H54 (cell line): ENCODE measurements around the gene IQCH.
A peak's percentile ranks its signal among the peaks of the same experiment; 100 is the strongest.

Source experiments
- DNase-seq: peaks from one replicate; pipeline ENCODE4 v3.0.0; 2011; ENCODE audit warnings: low spot score, mixed read lengths; ENCODE audit not compliant: insufficient read length
- FAIRE-seq: peaks from 3 replicates; lab custom pipeline; 2011; peaks lifted over from hg19 to GRCh38; lab: Jason Lieb, UNC
- POLR2A ChIP-seq: IDR thresholded peaks from 2 replicates; pipeline ENCODE4 v1.6.1; 2011; ENCODE audit warnings: low read depth, mild to moderate bottlenecking, low read length

The IQCH gene

DNA sequence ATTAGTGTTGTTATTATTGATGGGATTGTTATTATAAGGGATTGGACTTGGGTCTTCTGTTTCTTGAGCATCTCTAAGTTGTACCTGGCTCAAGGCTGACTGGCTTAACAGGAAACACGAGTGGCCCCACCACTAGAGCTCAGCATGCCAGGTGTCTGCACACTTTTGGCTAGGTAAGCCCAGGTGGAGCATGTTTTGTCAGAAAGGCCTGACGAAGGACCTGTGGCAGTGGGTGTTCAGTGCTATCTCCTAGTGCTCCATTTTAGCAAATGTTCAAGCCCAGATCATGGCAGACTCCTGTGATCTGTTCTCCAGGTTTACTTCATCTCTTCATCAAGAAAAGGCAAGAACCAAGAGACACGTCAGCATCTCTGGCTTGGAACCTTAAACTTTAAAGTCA is 291.3 kb downstream of the IQCH start:
- no peak for TF ChIP-seq POLR2A
- FAIRE-seq (no peak), DNase-seq (no peak)

DNA sequence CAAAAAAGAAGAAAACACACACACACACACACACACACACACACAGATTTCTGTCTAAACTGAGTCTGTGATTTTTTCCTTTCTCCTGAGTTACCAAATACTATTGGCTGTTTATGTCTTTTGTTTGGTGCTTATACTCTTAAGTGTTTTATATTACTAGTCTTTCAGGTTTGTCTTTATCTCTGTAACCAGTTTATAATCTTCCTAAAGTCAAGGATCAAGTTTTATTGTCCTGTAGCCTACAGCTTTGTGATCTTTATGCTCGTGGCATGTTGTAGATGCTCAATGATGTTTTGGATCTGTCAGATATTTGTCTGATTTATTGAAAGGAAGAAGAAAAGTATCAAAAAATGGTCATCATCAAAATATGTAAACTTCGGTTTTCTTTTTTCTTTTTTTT is 292.5 kb downstream of the IQCH start:
- FAIRE-seq (no peak), DNase-seq (no peak)
- TF ChIP-seq POLR2A = no peak

DNA sequence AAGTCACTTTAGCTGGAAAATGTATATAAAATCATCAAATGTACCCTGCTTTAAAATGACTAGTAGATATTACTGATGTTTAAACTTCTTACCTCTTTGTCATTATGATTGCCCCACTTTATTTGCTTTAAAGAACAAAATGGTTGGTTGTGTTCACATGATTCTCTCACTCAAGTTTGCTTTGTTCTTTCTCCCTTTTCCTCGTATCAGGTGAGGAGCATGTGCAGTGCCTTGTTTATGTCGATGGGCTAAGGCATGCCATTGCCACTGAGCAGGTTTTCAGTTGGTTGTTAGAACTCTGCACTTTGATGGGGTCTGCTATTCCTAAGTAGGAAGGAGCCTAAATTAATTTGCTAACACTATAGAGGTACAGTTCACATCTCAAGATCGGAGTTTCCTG is 293.2 kb downstream of the IQCH start:
- FAIRE-seq = no peak
- TF ChIP-seq POLR2A = no peak
- no peak for DNase-seq

DNA sequence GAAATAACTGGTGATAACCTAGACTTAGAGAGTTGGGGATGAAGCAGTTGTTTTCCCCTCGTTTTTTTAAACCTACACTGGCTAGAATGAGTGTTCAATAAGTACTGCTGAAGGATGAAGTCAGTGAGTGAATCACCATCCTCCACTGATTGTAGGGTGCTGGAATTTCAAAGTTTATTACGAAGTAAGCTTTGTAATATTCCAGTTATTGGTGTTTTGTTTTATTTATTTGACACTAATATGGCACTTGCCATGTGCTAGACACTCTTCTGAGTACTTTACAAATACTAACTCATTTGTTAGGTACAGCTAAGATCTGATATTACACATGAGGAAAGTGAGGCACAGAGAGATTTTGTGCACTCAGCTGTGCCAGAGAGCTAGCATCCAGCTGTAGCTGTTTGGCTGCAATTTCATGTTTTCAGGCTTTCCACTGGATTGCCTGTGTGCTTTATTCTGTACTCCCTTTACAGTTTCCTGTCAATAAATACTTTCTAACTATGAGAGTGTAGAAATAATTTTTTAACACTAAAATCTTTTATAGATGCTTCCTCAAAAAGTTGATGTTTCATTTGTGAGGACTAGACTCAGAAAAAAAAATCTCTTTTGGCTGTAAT is 293.8 kb downstream of the IQCH start:
- no peak for TF ChIP-seq POLR2A
- no peak for FAIRE-seq
- no peak for DNase-seq

DNA sequence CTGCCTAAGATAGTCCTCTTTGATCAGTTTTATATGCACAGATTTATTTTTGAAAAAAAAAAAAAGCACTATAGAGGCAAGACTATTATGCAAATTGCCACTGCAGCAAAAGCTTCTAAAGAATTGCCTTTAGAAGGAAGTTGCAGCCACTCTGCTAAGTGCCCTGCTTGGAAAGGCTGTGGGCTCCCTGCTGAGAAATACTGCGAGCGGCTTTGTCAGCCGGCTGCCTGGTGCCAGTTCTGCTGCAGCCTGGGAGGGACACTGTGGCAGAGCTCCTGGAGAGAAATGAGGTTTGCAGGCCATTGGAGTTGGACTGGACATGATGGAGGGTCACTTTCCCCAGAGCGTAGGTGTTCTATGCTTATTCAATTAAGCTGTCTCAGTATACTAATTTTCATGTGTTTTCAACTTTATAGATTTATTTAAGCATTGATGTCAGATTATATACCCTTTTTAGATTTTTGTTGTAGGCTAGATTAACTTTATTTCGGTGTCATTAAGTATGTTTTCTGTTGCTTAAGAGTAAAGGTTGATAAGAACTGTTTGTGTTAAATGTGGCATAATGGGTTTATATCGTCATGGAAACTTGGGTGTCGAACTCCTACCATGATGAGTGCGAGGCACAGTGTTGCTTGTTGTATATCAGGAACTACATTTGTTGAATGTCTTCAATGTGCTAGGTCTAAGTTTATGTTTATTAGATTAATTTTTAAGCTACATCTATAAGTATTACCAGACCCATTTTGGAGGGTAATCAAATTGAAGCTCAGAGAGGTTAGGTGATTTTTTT is 294.5 kb downstream of the IQCH start:
- no peak for TF ChIP-seq POLR2A
- DNase-seq (no peak), FAIRE-seq (peak; percentile 53)

DNA sequence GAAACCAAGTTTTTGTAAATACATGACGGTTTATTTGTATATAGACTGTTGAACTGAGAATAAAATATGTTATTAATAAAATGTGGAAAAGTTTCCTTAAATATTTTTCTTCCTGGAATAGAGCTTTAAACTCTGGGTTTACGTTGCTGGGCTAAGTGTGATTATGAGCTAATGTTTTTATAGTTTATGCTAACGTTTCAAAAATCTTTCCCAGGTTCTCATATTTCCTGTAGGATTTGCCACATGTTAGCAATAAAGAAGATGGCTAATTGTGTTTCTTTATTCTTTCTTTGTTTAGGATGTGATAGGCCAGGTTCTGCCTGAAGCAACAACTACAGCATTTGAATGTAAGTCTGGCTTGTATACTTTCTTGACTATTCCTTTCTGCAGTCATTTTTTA is 295.1 kb downstream of the IQCH start:
- no peak for TF ChIP-seq POLR2A
- DNase-seq = no peak
- FAIRE-seq = no peak

DNA sequence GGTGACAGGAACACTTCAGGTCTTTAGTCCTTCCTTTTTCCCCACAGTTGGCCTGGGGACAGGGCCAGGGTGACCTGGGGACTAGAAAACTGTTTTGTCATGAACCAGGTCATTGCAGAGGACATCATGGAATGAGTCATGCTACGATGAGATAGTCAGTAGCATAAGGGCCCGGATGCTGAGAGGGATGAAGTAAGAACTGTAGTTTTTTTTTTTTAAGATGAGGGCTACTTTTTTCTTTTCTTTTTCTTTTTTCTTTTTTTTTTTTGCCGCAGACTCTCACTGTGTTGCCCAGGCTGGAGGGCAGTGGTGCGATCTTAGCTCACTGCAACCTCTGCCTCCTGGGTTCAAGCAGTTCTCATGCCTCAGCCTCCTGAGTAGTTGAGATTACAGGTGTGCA is 295.9 kb downstream of the IQCH start:
- no peak for TF ChIP-seq POLR2A
- DNase-seq (no peak), FAIRE-seq (no peak)

DNA sequence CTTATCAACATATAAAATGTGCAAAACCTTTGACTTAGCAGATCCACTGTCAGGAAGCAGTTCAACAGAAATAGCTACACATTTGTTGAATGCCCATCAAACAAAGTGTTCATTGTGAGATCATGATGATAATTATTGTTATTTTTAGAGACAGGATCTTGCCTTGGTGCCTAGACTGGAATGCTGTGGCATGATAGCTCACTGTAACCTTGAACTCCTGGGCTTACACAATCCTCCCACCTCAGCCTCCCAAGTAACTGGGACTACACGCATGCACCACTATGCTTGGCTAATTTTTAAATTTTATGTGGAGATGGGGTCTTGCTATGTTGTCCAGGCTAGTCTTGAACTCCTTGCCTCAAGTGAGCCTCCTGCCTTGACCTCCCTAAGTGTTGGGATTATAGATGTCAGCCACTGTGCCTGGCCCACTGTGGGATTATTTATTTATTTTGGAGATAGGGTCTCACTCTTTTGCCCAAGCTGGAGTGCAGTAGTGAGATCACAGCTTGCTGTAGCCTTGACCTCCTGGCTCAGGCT is 296.7 kb downstream of the IQCH start:
- no peak for TF ChIP-seq POLR2A
- DNase-seq (no peak), FAIRE-seq (no peak)
